Measurements from ENCODE around the gene TM2D1.

DNA sequence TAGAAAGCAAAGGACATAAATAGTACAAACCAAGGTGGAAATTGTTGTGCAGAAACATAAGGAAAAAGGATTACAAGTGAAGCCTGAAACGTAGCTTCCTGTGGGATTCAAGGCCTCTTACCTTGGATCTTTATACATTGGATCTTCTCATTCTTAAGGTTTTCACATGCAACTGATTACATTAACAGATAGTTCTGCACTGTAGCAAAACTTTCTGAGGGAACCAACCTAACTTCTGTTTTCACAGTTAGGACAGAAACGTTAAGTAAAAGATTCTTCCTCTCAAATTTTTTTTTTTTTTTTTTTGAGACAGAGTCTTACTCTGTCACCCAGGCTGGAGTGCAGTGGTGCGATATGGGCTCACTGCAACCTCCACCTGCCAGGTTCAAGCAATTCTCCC, 7.8 kb upstream of the TM2D1 start:
- TF ChIP-seq, protein P1, sequence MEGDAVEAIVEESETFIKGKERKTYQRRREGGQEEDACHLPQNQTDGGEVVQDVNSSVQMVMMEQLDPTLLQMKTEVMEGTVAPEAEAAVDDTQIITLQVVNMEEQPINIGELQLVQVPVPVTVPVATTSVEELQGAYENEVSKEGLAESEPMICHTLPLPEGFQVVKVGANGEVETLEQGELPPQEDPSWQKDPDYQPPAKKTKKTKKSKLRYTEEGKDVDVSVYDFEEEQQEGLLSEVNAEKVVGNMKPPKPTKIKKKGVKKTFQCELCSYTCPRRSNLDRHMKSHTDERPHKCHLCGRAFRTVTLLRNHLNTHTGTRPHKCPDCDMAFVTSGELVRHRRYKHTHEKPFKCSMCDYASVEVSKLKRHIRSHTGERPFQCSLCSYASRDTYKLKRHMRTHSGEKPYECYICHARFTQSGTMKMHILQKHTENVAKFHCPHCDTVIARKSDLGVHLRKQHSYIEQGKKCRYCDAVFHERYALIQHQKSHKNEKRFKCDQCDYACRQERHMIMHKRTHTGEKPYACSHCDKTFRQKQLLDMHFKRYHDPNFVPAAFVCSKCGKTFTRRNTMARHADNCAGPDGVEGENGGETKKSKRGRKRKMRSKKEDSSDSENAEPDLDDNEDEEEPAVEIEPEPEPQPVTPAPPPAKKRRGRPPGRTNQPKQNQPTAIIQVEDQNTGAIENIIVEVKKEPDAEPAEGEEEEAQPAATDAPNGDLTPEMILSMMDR (IDR thresholded peaks at IDR 0.05; ENCODE audit: insufficient read depth, low read length): no peak
- TF ChIP-seq GABPA (IDR thresholded peaks at IDR 0.05; ENCODE audit: low read depth): no peak

Data from HL-60 (cell line).